T-helper 17 cell (primary cell): ENCODE results near the gene FAM50B. TPM values are rescaled to one million over a fixed set of nuclear protein-coding genes. Genes with fewer than 3 reads are reported as not detected.

Experiments
- ATAC-seq: fragments of 150-1000 bp; cut with Tn5 transposase; 2 replicates; pipeline ENCODE4 v1.10.0; 2021; ENCODE audit warnings: mild to moderate bottlenecking, moderate library complexity
- DNase-seq, 3 donors: peaks; one replicate each; pipeline versions ENCODE4 v3.0.0 to v3.0.0-alpha.2; 2020 to 2021
- H3K9me3 ChIP-seq: one replicate; pipeline ENCODE4 v1.7.0; 2013; ENCODE audit warnings: low read length, mild to moderate bottlenecking; ENCODE audit not compliant: control insufficient read depth, poor library complexity, severe bottlenecking
- H3K27ac Mint-ChIP-seq: one replicate; pipeline ENCODE4 v1.8.0; 2022; ENCODE audit warnings: mild to moderate bottlenecking, moderate library complexity, mixed read lengths
- H3K27me3 Mint-ChIP-seq: one replicate; pipeline ENCODE4 v1.8.0; 2022; ENCODE audit warnings: mixed read lengths
- H3K36me3 Mint-ChIP-seq: one replicate; pipeline ENCODE4 v1.8.0; 2022; ENCODE audit warnings: low read depth, mixed read lengths
- H3K4me1 Mint-ChIP-seq: one replicate; pipeline ENCODE4 v1.8.0; 2022; ENCODE audit warnings: mild to moderate bottlenecking, mixed read lengths
- H3K4me3 Mint-ChIP-seq: one replicate; pipeline ENCODE4 v1.8.0; 2022; ENCODE audit warnings: mild to moderate bottlenecking, moderate library complexity, mixed read lengths
- total RNA-seq, 4 donors: library from RNA in 2 of 4; stranded (reverse) in 2 of 4; gene quantifications; one replicate each; pipeline ENCODE4 v1.2.3 and lab custom pipeline; 2022 to 2026

The FAM50B gene
- total RNA-seq, 2 donors from 2014 or later: 5.0 to 5.1 TPM

DNA sequence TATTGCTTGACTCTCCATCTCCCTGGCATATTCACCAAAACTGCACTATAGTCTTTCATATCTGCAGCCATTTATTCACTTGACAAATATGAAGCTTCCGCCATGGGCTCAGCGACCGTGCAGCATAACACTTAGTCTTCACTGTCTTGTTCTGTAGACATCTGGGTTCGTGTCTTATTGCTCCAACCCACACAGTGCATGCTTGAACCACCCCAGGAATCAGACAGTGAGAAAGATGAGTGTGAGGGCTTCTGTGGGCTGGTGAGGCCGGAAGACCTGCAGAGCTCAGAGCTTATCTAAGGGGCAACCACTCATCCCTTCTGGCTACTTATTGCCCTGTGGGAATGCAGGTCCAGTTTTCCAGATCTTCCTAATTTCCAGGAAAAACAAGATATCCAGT lies 19.9 kb upstream of the FAM50B start:
- H3K9me3 ChIP-seq: no peaks in the 10 kb centered on the region
- no peak for ATAC-seq
- Mint-ChIP-seq H3K36me3 (no peaks in the 10 kb centered on the region), H3K27ac (no peak overlapping the region), H3K27me3 (peaks cover 25% of the 10 kb centered on the region), H3K4me1 (no peaks in the 10 kb centered on the region), H3K4me3 (no peak overlapping the region)
- no peak for DNase-seq

DNA sequence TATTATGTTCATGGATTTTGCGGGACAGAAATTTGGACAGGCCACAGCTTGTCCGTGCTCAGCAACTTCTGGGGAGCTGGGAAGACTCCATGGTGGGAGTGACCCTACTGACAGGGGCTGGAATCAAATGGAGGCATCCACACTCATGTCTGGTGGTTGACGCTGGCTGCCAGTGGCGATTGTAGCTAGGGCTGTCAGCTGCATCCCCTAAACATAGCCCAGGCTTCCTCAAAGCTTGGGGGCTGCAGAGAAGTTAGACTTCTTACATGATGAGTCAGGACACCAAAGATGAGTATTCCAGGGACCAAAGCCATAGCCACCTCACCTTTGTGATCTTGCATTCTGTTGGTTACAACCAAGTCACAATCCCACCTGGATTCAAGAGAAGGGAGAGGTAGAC lies 18.4 kb upstream of the FAM50B start:
- Mint-ChIP-seq H3K4me1 (no peaks in the 10 kb centered on the region), H3K4me3 (no peak overlapping the region), H3K27me3 (peaks cover 25% of the 10 kb centered on the region), H3K27ac (no peak overlapping the region), H3K36me3 (no peaks in the 10 kb centered on the region)
- no peak for ATAC-seq
- no peaks in the 10 kb centered on the region for H3K9me3 ChIP-seq
- no peak for DNase-seq

DNA sequence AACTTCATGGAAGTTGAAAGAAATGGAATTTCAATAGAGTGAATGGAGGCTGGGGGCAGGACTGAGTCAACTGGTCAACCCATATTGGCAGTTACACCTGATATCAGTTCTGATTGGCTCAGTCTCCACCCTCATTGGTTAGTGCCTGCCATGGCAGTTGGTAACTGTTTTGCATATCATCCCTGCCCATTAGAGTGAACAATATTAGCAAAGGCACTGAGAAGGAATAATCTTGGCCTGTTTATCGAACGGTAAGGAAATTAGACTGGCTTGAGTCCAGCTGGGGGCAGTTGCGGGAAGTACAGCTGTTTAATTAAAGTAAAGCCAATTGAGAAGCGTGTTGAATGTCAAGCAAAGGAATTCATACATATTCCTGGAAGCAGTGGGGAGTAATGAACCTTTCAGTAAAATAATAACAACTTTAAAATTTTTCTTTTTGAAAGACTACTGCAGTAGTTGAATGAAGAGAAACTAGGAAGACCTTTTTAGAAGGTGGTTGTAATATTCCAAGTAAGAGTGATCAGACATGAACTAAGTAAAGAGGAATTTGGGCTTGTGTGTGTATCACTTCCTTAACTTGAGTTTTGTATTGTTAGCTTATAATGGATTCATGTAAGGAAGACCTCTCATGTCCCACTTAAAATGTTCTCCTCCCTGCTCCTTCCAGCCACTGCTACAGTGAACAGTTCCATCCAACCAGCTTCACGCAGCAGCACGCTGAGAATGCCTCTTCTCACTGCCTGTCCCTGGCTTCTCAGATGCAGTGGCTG lies 17.2 kb upstream of the FAM50B start:
- H3K4me3 Mint-ChIP-seq: no peak overlapping the region
- no peaks in the 10 kb centered on the region for H3K4me1 Mint-ChIP-seq
- DNase-seq (no peak), ATAC-seq (no peak)
- H3K27me3 Mint-ChIP-seq: peaks cover 25% of the 10 kb centered on the region
- H3K27ac Mint-ChIP-seq: no peak overlapping the region
- no peaks in the 10 kb centered on the region for H3K36me3 Mint-ChIP-seq
- no peaks in the 10 kb centered on the region for H3K9me3 ChIP-seq

DNA sequence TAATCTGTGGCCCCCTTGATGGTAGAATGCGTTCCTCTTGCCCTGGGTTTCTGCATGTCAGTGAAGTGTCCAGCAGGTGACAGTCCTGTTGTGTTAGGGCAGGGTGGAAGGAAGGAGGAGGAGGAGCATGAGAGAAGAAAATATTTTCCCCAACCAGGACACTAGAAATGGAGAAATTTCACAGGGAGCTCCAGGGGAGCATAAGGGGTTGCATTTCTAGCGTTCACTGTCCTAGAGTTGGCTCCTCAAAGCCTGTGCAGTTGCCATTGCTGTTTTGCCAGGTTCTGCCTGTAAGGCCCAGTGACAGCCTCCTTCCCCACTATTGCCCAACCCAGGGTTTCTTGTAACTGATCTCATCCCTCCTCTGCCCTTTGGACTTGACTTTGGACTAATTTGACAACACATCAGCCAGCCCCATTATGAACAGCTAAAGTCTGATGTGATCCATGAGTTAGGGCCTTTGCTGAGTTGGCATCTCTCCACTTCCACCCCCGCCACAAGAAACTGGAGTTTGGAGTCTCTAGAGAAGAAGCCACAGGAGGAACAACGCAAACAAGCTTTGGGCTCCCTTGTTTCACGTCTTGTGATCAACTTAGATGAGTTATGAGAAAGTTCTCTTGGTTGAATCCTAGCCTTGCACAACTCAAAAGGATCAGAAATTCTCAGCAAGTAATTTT lies 14.0 kb upstream of the FAM50B start:
- DNase-seq (no peak), ATAC-seq (no peak)
- Mint-ChIP-seq H3K4me1 (no peaks in the 10 kb centered on the region), H3K27ac (no peak overlapping the region), H3K27me3 (peaks cover 9% of the 10 kb centered on the region), H3K4me3 (no peak overlapping the region), H3K36me3 (no peaks in the 10 kb centered on the region)
- H3K9me3 ChIP-seq: no peaks in the 10 kb centered on the region

DNA sequence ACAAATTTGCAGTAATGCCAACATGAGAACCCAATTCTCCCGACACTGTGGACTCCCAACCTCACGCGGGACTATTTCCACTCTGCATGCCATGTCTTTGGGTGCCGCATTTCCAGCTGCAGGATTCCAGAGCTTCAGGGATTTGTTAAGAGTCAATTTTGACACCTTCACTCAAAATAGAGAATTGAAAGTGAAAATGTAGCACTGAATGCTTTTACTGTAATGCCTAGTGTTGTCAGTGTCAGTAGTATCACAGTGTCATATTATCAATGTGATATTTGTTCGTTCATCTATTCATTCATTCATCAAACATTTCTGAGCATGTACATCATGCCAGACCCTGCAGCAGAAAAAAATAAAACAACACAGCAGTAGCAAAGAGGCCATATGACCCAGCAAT lies 13.4 kb upstream of the FAM50B start:
- no peak for ATAC-seq
- no peak overlapping the region for H3K4me3 Mint-ChIP-seq
- H3K27me3 Mint-ChIP-seq: peaks cover 3% of the 10 kb centered on the region
- no peak for DNase-seq
- no peaks in the 10 kb centered on the region for H3K4me1 Mint-ChIP-seq
- H3K9me3 ChIP-seq: no peaks in the 10 kb centered on the region
- no peak overlapping the region for H3K27ac Mint-ChIP-seq
- no peaks in the 10 kb centered on the region for H3K36me3 Mint-ChIP-seq

DNA sequence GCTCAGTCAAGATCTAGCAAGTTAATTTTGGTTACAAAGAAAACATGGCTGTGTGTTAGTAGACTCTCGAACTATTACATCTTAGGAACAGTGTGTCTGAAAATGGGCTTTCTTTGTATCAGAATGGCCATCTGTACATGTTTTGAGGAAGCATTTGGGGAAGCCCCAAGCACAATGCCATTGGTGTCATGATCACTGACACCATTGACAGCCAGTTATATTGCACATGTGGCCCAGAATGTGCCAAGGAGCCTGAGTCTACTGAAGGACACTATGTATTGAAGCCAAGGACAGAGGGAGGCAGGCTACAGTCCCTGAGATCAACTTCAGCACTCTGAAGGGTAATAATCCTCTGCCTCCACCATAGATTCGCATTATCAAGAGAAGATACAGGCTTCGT lies 12.6 kb upstream of the FAM50B start:
- no peak overlapping the region for H3K27ac Mint-ChIP-seq
- no peaks in the 10 kb centered on the region for H3K9me3 ChIP-seq
- no peaks in the 10 kb centered on the region for H3K36me3 Mint-ChIP-seq
- H3K27me3 Mint-ChIP-seq: no peaks in the 10 kb centered on the region
- no peak overlapping the region for H3K4me3 Mint-ChIP-seq
- ATAC-seq: no peak
- no peak for DNase-seq
- no peaks in the 10 kb centered on the region for H3K4me1 Mint-ChIP-seq

DNA sequence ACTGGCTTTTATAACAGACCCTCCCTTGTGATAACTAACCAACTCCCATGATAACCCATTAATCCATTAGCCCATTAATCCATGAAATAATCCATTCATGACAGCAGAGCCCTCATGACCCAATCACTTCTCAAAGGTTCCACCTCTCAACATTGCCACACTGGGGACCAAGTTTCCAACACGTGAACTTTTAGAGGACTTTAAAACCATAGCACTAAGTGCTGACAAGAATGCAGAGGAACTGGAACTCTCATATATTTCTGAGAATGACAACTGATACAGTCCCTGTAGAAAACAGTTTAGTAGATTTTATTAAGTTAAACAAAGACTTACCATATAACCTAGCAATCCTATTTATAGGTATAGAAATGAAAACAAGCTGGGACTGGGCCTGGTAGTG lies 11.4 kb upstream of the FAM50B start:
- Mint-ChIP-seq H3K4me3 (no peak overlapping the region), H3K27me3 (no peaks in the 10 kb centered on the region), H3K4me1 (no peaks in the 10 kb centered on the region), H3K36me3 (no peaks in the 10 kb centered on the region), H3K27ac (no peak overlapping the region)
- ATAC-seq (no peak), DNase-seq (no peak)
- no peaks in the 10 kb centered on the region for H3K9me3 ChIP-seq

DNA sequence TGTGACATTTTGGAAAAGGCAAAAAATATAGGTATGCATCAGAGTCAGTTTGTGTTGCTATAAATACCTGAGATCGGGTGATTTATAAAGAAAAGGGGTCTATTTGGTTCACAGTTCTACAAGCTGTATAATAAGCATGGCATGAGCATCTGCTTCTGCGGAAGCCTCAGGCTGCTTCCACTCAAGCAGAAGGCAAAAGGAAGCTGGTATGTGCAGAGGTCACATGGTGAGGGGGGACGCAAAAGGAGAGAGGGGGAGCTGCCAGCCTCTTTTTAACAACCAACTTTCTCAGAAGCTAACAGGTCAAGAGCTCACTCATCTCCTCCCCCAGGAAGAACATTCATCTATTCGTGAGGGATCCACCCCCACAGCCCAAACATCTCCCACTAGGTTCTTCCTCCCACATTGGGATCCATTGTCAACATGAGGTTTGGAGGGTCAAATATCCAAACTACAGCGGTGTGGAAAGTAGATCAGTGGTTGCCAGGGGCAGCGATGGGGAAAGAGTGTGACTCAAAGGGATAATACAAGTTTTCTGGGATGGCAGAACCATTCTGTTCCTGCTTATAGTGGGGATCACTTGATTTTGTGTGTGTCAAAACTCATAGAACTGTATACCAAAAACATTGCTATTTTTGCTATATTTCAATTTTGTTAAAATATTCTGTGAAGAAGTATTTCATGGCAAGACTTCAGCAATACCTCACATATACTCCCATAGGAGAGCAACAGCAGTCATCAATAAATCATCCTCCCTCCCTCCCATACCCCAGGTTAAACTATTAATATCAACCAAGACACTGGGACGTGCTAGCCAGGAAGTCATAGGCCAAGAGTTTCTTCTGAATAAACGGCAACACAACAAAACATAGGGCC lies 9.9 kb upstream of the FAM50B start:
- ATAC-seq: no peak
- no peaks in the 10 kb centered on the region for H3K4me1 Mint-ChIP-seq
- H3K27me3 Mint-ChIP-seq: no peaks in the 10 kb centered on the region
- H3K27ac Mint-ChIP-seq: no peak overlapping the region
- no peaks in the 10 kb centered on the region for H3K36me3 Mint-ChIP-seq
- H3K9me3 ChIP-seq: no peaks in the 10 kb centered on the region
- H3K4me3 Mint-ChIP-seq: no peak overlapping the region
- no peak for DNase-seq

DNA sequence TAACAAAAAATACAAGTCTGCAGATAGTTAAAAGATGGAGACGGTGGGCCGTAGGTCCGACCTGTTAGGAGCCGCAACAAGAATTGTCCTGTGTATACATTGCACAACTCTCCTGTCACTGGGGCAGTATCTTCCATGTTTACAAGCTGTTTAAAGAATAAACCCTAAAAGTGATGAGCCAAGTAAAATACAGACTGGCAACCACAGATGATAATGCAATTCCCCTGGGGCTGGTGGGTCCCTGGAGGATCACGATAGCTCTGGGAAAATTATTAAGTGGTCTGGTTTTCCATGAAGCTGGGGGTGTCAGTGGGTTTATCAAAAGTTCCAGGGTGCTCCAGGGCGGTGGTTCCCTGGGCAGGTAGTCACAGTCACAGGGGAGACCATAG lies 8.1 kb upstream of the FAM50B start:
- ATAC-seq (no peak), DNase-seq (no peak)
- Mint-ChIP-seq H3K27ac (no peak overlapping the region), H3K4me1 (peaks cover 3% of the 10 kb centered on the region), H3K36me3 (no peaks in the 10 kb centered on the region), H3K4me3 (no peak overlapping the region), H3K27me3 (no peaks in the 10 kb centered on the region)
- H3K9me3 ChIP-seq: no peaks in the 10 kb centered on the region

DNA sequence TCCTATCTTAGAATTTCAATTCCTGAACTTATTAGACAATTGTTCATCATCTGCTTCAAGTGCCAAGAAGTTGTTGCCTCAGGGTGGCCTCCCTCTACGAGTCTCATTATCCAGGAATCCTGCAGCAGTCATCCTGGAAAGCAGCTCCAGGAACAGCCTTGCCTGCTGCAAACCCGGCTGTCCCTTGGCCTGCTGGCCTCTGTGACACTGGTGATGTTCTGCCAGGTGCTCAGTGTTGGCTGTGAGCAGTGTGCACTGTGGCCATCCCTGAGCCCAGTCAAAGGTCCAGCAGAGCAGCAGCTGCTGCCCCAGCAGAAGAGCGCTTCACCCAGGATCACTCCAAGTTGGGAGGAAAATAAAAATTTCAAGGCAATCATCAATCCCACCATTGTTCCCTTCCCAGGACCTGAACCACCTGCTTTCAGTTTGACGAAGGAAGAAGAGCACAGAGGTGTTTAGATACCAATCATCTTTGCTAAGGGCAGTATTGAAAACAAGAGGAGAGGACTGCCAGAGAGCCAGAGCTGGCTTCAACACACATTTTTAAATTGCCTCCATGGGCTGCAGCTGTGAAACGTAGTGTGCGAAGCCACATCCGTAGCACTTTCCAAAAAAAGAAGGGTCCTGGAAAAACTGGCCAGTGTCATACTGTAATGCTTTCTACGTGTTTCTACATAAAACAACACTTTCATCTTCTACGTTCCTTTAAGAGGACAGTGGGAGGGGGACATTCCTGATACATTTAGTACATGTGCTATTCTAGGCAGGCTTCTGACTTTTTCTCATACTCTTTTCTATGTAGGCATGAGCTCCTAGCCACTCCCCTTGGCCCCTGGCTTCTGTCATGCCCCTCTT lies 7.2 kb upstream of the FAM50B start:
- ATAC-seq: no peak
- peaks cover 3% of the 10 kb centered on the region for H3K4me1 Mint-ChIP-seq
- H3K9me3 ChIP-seq: no peaks in the 10 kb centered on the region
- DNase-seq: no peak
- no peak overlapping the region for H3K4me3 Mint-ChIP-seq
- no peaks in the 10 kb centered on the region for H3K36me3 Mint-ChIP-seq
- no peak overlapping the region for H3K27ac Mint-ChIP-seq
- H3K27me3 Mint-ChIP-seq: no peaks in the 10 kb centered on the region

DNA sequence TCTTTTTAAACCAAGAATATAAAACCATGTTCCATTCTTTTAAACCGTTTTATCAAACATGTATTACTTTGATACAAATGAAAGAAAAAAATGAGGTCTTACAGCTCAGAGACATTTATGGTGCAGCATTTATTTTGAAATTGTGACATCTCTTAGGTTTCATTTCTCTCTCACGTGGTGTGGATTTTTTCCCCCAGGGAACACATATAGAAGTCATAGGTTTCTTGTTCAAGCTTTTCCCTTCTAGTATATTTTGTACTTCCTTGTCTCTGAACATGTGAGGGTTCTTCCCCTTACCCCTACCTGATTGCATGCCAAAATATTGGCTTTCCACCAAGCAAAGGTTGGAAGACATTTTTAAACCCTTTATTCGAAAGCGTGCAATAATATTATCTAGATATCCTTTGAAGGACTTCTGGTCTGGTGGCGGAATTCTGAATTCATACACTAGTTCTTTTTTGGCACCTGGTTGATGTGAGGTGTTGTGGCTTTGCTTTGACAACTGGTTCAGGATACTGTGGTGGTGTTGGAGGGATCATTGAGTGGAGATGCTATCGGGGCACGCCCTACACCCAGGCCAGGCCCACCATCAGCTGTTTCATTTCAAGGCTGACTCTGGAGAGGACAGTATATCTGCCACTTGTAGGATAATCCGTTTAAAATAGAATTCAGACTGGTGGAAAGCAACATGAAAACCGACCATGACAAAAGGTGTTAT lies 5.6 kb upstream of the FAM50B start:
- H3K4me3 Mint-ChIP-seq: no peak overlapping the region
- no peak overlapping the region for H3K27ac Mint-ChIP-seq
- peaks cover 17% of the 10 kb centered on the region for H3K4me1 Mint-ChIP-seq
- DNase-seq (no peak), ATAC-seq (no peak)
- H3K27me3 Mint-ChIP-seq: no peaks in the 10 kb centered on the region
- no peaks in the 10 kb centered on the region for H3K9me3 ChIP-seq
- H3K36me3 Mint-ChIP-seq: no peaks in the 10 kb centered on the region

DNA sequence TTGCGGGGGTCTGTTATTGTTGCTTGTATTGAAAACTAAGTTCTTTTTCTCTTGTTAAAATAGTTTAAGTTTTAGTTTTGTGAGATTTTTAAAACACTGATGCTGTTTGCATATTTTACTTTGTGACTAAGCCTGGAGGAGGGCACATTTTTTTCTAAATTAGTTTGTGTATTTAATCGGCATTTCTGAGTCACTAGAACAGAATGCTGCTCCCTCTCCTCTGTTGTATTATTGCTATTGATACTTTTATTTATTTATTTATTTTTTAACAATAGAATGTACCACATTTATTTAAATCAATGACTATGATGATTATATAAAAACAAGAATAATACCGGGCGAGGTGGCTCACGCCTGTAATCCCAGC lies 5.1 kb upstream of the FAM50B start:
- no peaks in the 10 kb centered on the region for H3K9me3 ChIP-seq
- DNase-seq (no peak), ATAC-seq (no peak)
- Mint-ChIP-seq H3K27me3 (no peaks in the 10 kb centered on the region), H3K4me3 (no peak overlapping the region), H3K27ac (no peak overlapping the region), H3K36me3 (no peaks in the 10 kb centered on the region), H3K4me1 (peaks cover 20% of the 10 kb centered on the region)
